ENCODE data around the gene KAT14.
A peak's percentile ranks its signal among the peaks of the same experiment; 100 is the strongest.
"Not testable (repeated sequence)": the region's sequence is repeated elsewhere in the genome, so short reads cannot be mapped to it uniquely, and the experiment has no call there.

Gene KAT14

DNA sequence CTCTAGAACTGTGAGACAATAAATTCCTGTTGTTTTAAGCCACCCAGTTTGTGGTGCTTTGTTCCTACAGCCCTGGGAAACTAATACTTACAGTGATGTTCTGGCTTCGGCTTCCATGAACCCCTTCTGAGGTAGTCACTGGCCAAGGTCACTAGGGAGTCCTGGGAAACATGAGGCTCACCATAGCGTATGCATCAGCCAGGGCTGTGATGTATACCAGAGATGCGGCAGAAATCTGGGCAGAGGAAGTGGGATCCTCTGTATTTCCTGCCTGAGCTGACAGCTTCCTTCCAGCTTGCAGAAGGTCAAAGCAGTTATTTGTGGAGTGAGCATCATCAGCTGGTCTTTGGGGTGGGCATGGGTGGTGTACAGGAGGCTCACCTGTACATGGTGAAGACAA lies 27.9 kb downstream of the KAT14 start:
- no peak for DNase-seq

DNA sequence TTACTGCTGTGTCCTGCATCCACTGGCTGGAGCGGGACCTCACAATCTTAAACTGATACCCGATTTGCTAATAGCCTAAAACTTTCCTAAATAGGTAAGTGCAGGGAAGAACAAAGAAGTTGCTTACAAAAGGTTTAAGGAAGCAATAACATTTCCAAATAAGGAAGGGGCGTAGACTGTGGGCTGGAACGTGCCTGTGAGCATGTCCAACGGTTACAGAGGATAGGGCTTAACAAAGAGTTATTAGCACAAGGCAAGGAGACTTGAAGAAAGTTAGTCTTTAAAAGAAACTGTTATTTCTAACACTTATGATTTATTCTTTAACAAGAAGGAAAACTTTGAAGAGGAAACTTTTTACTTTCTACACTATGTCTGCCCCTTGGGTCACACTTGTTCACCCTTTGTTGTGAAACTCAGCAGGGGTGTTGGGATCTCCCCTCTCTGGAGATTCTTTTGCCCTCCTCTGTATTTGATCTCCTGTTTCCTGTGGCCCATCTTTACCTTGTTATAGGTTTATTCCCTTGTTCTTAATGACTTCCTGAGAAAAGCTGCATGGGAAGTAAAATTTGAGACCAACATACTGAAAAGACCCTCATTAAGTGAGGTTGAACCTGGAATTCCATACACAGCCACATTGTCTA lies 28.7 kb downstream of the KAT14 start:
- no peak for DNase-seq

- DNase-seq, result no peak
Measured at GRCh38 chr20:18166950-18167349, 29.3 kb downstream of the KAT14 start.

DNA sequence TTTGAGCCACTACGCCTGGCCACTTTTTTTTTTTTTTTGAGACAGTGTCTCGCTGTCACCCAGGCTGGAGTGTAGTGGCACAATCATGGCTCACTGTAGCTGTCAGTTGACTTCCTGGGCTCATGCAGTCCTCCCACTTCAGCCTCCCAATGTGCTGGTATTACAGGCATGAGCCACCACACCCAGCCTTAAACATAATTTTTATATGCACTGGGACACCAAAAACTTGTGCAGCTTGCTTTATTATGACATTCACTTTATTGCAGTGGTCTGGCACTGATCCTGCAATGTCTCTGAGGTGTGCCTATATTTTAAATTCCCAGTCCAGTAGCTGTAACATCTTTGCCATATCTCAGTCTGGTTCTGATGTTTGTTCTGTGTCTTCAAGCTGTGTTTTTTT lies 34.7 kb downstream of the KAT14 start:
- no peak for DNase-seq

GRCh38 chr20:18174906-18175683 lies 37.4 kb downstream of the KAT14 start:
- no peak for DNase-seq

- DNase-seq, result no peak
Measured at GRCh38 chr20:18176318-18176785, 38.7 kb downstream of the KAT14 start.

GRCh38 chr20:18180366-18180765 lies 42.7 kb downstream of the KAT14 start:
- not testable (repeated sequence) for DNase-seq

GRCh38 chr20:18180815-18181214 lies 43.2 kb downstream of the KAT14 start:
- no peak for DNase-seq

DNA sequence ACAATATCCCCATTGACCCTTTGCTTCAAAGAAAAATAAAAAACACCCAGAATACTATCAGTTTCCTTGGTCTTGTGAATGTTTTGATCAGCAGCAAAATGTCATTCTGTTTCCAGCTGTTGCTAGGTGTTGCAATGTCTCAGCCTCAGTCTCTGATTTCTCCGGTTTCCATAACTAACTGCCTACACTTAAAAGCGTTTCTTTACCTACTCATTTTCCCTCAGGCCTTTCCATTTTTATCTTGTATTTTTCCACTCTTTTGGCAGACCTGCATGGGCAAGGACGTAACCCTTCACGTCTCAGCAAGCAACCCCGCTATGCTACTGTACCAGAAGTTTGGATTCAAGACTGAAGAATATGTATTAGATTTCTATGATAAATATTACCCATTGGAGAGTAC lies 49.4 kb downstream of the KAT14 start:
- DNase-seq, result peak; percentile 11

- peak; percentile 46 for DNase-seq
Measured at GRCh38 chr20:18188434-18188833, 50.8 kb downstream of the KAT14 start.

- no peak for DNase-seq
Measured at GRCh38 chr20:18190338-18191233, 52.9 kb downstream of the KAT14 start.

GRCh38 chr20:18191306-18191705 lies 53.6 kb downstream of the KAT14 start:
- no peak for DNase-seq

DNA sequence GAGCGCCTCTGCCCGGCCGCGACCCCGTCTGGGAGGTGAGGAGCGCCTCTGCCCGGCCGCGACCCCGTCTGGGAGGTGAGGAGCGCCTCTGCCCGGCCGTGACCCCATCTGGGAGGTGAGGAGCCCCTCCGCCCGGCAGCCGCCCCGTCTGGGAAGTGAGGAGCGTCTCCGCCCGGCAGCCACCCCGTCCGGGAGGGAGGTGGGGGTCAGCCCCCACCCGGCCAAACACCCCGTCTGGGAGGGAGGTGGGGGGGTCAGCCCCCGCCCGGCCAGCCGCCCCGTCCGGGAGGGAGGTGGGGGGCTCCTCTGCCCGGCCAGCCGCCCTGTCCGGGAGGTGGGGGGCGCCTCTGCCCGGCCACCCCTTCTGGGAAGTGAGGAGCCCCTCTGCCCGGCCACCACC lies 56.8 kb downstream of the KAT14 start:
- DNase-seq, result not testable (repeated sequence)

DNA sequence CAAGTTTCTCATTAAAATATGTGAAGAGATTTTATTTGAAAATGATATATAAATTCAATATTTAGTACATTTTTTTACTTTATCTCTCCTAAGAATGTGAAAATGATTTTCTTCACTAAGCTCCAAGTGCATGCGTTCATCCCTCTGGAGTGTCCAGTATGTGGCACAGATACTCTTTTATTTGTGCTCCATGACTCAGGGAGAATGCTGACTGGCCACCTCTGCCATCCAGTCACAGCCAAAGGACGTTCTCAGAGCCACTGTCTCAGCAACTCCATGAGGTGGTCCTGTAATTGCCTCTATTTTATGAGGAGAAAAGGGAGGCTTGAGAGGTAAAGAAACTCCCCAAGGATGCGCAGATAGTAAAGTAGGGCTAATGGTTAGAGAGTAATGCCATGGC lies 58.3 kb downstream of the KAT14 start:
- no peak for DNase-seq

DNA sequence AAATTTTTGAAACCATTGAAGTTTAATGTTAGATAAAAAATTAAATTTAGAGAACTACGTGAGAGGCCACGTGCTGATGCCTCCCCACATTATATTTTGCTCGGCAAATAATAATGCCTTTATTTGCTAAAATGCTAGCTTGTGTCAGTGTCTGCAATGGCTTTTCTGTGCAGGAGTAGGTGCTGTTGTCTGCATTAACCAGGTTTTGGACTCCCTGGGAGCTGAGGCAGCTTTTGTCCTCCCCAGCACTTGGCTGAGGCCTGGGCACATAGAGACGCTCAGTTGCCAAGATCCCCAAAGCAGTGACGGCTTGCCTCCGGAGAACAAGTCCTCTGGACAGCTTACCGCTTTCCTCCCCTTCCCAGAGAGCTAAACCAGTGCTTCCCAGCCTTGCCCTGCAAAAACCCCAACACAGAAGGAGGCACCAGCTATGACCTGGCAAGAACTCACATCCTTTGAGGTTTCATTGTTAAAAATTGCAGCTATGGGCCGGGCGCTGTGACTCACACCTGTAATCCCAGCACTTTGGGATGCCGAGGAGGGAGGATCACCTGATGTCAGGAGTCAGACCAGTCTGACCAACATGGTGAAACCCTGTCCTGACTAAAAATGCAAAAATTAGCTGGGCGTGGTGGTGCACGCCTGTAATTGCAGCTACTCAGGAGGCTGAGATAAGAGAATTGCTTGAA lies 59.9 kb downstream of the KAT14 start:
- no peak for DNase-seq

DNA sequence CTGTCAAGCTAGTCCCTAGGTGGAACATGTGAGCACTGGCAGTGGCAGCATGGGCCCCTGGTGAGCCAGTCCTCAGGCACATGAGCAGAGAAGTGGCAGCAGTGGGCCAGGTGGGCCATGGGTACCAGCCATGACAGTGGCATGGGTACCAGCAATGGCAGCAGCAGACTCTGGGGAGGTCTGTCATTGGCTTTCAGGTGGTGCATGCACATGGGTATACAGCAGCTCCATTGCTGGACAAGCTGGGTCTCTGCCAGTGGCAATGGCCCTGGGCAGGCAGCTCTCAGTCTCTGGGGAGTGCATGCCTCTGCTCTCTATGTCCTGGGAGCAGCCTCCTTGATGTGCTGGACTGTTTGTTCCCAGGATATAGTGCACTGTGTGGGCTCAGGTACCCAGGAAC lies 65.3 kb downstream of the KAT14 start:
- DNase-seq, result no peak

DNA sequence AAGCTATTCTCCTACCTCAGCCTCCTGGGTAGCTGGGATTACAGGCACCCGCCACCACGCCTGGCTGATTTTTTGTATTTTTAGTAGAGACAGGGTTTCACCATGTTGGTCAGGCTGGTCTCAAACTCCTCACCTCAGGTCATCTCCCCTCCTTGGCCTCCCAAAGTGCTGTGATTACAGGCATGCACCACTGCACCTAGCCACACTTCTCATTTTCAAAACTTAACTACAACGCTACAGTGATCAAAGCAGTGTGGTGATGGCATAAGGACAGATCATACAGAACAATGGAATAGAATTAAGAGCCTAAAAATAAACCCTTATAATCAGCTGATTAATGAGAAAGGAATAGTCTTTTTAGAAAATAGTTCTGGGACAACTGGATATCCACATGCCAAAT lies 66.0 kb downstream of the KAT14 start:
- not testable (repeated sequence) for DNase-seq

DNA sequence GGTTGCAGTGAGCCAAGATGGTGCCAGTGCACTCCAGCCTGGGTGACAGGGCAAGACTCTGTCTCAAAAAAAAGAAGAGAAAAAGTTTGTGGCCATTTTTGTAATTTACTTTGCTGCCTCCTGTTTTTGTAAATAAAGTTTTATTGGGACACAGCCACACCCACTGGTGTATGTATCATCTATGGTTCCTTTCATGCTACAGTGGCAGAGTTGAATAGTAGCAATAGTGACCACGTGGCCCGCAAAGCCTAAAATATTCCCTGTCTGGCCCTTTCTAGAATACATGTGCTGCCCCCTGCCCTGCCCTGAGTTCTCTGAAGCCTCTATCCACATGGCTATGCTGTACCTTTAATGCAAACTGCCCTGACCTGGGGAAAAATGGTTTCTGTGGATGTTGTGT lies 75.3 kb downstream of the KAT14 start:
- DNase-seq, result no peak

- no peak for DNase-seq
Measured at GRCh38 chr20:18215566-18215965, 77.9 kb downstream of the KAT14 start.

GRCh38 chr20:18218280-18218679 lies 80.6 kb downstream of the KAT14 start:
- DNase-seq, result no peak

DNA sequence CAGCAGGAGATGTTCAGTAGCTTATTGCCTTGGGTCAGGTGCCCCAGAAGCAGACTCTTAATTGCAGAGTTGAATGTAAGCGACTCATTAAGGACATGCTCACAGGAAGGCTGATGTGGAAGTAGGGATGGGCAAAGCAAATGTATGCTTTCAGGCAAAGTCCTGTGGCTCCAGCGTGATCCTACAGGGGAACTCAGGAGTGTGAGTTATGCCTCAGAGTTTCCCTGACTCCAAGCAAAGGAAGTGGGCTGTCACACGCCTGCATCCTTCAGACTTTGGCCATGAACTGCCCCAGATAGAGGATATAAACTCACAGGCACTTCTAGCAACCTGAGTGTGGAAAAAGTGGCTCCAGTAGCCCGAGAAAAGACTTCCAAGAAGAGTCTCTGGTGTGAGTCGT lies 85.7 kb downstream of the KAT14 start:
- no peak for DNase-seq

- DNase-seq, result peak; percentile 75
Measured at GRCh38 chr20:18224968-18225568, 87.4 kb downstream of the KAT14 start.
